Tibial artery (tissue), 4 donors: ENCODE measurements around the gene HSPA12B.

Source experiments
- DNase-seq, 2 donors: peaks; one replicate each; pipeline ENCODE4 v3.0.0-alpha.2; 2019
- H3K27ac ChIP-seq, 2 donors: fragments of 200-600 bp; sonication (generic) in 1 of 2; 1 replicate in 1 of 2; 2 replicates in 1 of 2; pipeline ENCODE4 v1.5.1; 2018 to 2019; ENCODE audit warnings: mild to moderate bottlenecking in 1 of 2
- H3K27me3 ChIP-seq, 2 donors: fragments of 200-600 bp; sonication (generic) in 1 of 2; one replicate each; pipeline versions ENCODE4 v1.5.1 to v1.6.0; 2016 to 2019
- H3K36me3 ChIP-seq, 3 donors: fragments of 200-600 bp; sonication (generic) in 2 of 3; one replicate each; pipeline ENCODE4 v1.5.1; 2016 to 2019; ENCODE audit warnings: mild to moderate bottlenecking in 2 of 3
- H3K4me1 ChIP-seq, 4 donors: fragments of 200-600 bp; sonication (generic) in 2 of 4; 1 replicate in 3 of 4; 2 replicates in 1 of 4; pipeline ENCODE4 v1.5.1; 2016 to 2019
- H3K4me3 ChIP-seq, 2 donors: fragments of 200-600 bp; sonication (generic) in 1 of 2; 1 replicate in 1 of 2; 2 replicates in 1 of 2; pipeline ENCODE4 v1.5.1; 2018 to 2019; ENCODE audit warnings: mild to moderate bottlenecking in 2 of 2
- H3K9me3 ChIP-seq, 3 donors: fragments of 200-600 bp; sonication (generic) in 1 of 3; one replicate each; pipeline ENCODE4 v1.5.1; 2016 to 2019
- intact Hi-C: fragments of 100-400 bp; cut with DNase I; formaldehyde crosslinking; loops from one replicate; pipeline ENCODE4 v1.15.0; 2023; ENCODE audit warnings: low total_unique reads
- TF ChIP-seq, protein P1 (sequence below), 2 experiments: fragments of 200-600 bp in 1 of 2; fragments of 450-650 bp in 1 of 2; IDR thresholded peaks; one replicate each; pipeline ENCODE4 v1.5.1; 2017 to 2019; ENCODE audit warnings: antibody characterized with exemption in 2 of 2, mild to moderate bottlenecking in 1 of 2, moderate library complexity in 1 of 2

HSPA12B gene

DNA sequence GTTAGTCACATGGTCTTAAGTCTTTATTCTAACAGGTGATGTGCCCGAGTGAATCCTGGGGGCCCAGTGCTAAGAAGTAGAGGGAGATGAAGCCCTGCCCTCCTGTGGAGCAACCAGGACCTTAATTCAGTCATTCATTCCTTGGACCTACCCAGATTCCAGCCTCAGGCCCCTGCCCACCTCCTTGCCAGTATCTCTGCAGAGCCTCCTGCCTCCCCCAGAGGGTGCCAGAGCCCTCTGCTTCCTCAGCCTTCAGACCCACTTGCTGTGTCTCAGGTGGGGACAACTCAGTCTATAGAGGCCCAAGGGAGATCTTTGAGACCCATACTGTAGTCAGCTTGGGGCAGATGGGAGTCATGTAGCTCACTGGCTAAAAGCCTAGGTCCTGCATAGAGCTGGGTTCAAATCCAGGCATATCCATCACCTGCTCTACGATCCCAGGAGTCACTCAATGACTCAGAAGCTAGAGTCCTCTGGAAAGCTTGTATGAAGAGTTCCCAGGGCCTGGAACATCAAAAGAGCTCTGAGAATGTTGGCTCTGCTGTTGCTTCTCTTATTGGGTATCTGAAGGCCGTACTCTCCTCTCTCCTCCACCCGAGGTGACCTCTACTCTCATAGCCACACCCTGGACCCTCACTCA, 16.2 kb upstream of the HSPA12B start:
- no peaks in the 10 kb centered on the region for H3K36me3 ChIP-seq
- no peak overlapping the region for H3K4me3 ChIP-seq
- H3K4me1 ChIP-seq: no peaks in the 10 kb centered on the region
- H3K27me3 ChIP-seq: peaks cover 0 to 22% of the 10 kb centered on the region in 2 donors
- TF ChIP-seq, protein P1, sequence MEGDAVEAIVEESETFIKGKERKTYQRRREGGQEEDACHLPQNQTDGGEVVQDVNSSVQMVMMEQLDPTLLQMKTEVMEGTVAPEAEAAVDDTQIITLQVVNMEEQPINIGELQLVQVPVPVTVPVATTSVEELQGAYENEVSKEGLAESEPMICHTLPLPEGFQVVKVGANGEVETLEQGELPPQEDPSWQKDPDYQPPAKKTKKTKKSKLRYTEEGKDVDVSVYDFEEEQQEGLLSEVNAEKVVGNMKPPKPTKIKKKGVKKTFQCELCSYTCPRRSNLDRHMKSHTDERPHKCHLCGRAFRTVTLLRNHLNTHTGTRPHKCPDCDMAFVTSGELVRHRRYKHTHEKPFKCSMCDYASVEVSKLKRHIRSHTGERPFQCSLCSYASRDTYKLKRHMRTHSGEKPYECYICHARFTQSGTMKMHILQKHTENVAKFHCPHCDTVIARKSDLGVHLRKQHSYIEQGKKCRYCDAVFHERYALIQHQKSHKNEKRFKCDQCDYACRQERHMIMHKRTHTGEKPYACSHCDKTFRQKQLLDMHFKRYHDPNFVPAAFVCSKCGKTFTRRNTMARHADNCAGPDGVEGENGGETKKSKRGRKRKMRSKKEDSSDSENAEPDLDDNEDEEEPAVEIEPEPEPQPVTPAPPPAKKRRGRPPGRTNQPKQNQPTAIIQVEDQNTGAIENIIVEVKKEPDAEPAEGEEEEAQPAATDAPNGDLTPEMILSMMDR (IDR thresholded peaks at IDR 0.05): peak; percentile 31 to 38
- no peak for DNase-seq
- intact Hi-C loops: no loop called here
- H3K9me3 ChIP-seq: no peaks in the 10 kb centered on the region
- no peak overlapping the region for H3K27ac ChIP-seq

DNA sequence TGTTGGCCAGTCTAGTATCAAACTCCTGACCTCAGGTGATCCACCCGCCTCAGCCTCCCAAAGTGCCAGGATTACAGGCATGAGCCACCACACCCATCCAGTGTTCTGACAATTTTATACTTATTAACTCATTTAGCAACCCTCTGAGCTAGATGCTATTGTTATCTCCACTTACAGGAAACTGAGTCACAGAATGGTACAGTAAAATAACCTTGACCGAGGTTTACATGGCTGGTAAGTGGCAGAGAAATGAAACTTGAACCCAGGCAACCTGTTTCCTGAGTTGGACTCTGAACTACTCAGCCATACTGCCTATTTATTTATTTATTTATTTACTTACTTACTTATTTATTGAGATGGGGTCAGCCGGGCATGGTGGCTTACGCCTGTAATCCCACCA, 13.4 kb upstream of the HSPA12B start:
- H3K27ac ChIP-seq: no peak overlapping the region
- intact Hi-C loops: no loop called here
- TF ChIP-seq, protein P1 (IDR thresholded peaks at IDR 0.05): no peak

DNA sequence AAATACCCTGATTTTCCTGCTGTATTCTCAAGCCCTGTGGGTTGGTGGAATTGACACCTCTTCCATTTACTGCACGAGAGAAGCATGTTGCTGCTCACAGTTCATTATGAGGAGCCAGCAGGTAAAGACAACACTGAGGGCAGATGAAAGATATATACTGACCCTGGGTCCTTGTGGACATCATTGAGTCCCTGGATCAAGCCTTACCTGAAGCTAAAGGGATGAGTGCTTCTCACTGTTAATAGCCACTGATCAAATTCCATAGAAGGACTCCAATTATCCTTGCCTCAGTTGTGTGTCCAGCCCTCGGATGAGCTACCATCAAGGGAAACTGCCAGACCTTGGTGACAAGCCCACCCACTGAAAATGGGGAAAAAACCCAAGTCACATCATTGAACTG, 12.4 kb upstream of the HSPA12B start:
- Histone ChIP-seq H3K27ac (no peak overlapping the region), H3K9me3 (no peaks in the 10 kb centered on the region), H3K4me3 (no peak overlapping the region), H3K4me1 (no peaks in the 10 kb centered on the region), H3K27me3 (peaks cover 0 to 22% of the 10 kb centered on the region in 2 donors), H3K36me3 (no peaks in the 10 kb centered on the region)
- TF ChIP-seq, protein P1 (IDR thresholded peaks at IDR 0.05): no peak
- intact Hi-C loops: no loop called here
- no peak for DNase-seq

More for the DNA sequence above, 13.4 kb upstream of the HSPA12B start:
- DNase-seq: no peak
- no peaks in the 10 kb centered on the region for H3K4me1 ChIP-seq
- no peaks in the 10 kb centered on the region for H3K36me3 ChIP-seq
- H3K4me3 ChIP-seq: no peak overlapping the region
- peaks cover 0 to 22% of the 10 kb centered on the region in 2 donors for H3K27me3 ChIP-seq
- no peaks in the 10 kb centered on the region for H3K9me3 ChIP-seq

DNA sequence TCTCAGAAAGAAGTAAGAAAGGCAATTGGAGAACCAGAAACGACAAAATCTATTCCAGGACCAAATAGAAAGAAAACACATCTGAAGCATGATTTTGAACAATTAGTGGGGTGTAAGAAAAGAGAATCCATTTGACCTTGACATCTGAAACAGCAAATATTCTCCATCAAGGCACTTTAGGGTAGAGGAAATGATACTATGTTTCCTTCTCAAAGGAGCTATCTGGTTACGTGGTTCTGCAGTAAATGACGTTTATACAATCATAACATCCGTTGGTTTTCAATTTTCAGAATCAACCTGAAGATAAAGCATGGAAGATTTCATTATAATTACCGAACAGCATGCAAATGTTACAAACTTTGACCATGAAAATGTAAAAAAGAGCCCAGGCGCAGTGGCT, 11.9 kb upstream of the HSPA12B start:
- Histone ChIP-seq H3K36me3 (no peaks in the 10 kb centered on the region), H3K9me3 (no peaks in the 10 kb centered on the region), H3K4me1 (no peaks in the 10 kb centered on the region), H3K4me3 (no peak overlapping the region), H3K27me3 (peaks cover 0 to 25% of the 10 kb centered on the region in 2 donors), H3K27ac (no peak overlapping the region)
- TF ChIP-seq, protein P1 (IDR thresholded peaks at IDR 0.05): no peak
- intact Hi-C loops: no loop called here
- no peak for DNase-seq

DNA sequence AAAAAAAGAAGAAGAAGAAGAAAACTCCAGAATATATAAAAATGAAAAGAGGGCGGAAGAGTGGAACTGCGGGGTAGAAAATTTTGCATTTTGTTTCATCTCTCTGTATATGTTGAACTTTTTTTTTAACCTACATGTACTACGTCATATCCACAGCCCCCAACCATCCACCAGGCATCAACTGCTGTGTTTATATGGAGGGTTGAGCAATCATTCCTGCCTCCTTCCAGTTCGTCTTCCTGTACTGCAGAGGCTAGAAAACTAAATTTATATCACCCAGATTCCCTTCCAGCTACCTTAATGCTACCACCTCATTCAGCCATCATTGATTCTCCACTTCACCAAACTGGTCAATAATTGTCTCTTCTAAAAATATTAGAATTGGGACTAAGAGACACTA, 10.6 kb upstream of the HSPA12B start:
- no peak for DNase-seq
- intact Hi-C loops: no loop called here

More for the DNA sequence above, 10.6 kb upstream of the HSPA12B start:
- Histone ChIP-seq H3K27me3 (peaks cover 0 to 28% of the 10 kb centered on the region in 2 donors), H3K36me3 (no peaks in the 10 kb centered on the region), H3K4me3 (no peak overlapping the region), H3K27ac (no peak overlapping the region), H3K4me1 (no peaks in the 10 kb centered on the region), H3K9me3 (no peaks in the 10 kb centered on the region)
- TF ChIP-seq, protein P1 (IDR thresholded peaks at IDR 0.05): no peak
